H54 (cell line): ENCODE measurements around the gene LTBP1.

Experiments used
- DNase-seq: peaks from one replicate; pipeline ENCODE4 v3.0.0; 2011; ENCODE audit warnings: low spot score, mixed read lengths; ENCODE audit not compliant: insufficient read length
- FAIRE-seq: peaks from 3 replicates; lab custom pipeline; 2011; peaks lifted over from hg19 to GRCh38; lab: Jason Lieb, UNC
- POLR2A ChIP-seq: IDR thresholded peaks from 2 replicates; pipeline ENCODE4 v1.6.1; 2011; ENCODE audit warnings: low read depth, mild to moderate bottlenecking, low read length

Gene LTBP1

DNA sequence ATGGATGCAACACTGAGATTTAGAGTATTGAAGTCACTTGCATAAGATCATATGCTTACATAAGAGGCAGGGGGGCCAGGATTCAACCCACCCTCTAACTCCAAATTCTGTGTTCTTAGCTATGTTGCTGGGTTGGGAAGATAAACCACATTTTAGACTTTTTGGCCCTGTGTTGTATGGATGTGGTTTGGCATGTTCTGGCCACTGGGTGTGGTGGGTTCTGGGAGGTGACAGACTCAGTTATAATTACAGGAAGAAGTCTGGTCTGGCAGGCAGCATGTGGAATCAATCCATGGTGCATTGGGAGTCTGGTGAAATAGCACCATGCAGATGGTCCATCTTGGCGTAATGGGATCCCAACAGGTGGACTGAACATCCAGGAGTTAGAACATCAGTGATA lies 138.9 kb downstream of the LTBP1 start:
- FAIRE-seq (no peak), DNase-seq (no peak)
- TF ChIP-seq POLR2A: no peak

GRCh38 chr2:33086400-33087015 lies 139.8 kb downstream of the LTBP1 start:
- FAIRE-seq (no peak), DNase-seq (no peak)
- no peak for TF ChIP-seq POLR2A

DNA sequence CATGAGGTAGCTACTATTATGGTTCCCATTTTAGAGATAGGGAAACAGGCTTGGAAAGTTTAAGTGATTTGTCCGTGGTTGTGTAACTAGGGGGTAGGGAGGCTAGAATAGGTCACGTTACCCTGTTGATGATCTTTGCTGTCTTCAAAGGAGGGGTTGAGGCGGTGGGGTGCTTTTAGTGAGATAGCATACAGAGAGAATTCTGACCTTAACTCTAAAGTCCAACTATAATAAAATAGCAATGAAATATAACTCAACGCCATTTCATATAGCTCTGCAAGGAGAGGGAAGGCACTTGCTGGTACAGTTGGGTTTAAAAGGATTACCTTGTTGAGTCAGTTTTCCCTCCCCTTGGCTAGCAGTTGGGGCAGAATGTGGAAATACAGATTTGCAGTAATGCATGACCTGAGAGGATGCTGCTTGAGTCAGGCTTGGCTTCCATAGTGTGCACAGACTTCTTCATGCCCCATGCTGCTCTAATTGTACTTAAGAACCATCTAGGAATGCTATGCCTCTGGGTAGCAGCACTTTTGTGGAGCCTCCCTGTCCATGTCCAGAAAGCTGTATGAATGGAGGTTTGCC lies 143.9 kb downstream of the LTBP1 start:
- FAIRE-seq: no peak
- TF ChIP-seq POLR2A: no peak
- no peak for DNase-seq

DNA sequence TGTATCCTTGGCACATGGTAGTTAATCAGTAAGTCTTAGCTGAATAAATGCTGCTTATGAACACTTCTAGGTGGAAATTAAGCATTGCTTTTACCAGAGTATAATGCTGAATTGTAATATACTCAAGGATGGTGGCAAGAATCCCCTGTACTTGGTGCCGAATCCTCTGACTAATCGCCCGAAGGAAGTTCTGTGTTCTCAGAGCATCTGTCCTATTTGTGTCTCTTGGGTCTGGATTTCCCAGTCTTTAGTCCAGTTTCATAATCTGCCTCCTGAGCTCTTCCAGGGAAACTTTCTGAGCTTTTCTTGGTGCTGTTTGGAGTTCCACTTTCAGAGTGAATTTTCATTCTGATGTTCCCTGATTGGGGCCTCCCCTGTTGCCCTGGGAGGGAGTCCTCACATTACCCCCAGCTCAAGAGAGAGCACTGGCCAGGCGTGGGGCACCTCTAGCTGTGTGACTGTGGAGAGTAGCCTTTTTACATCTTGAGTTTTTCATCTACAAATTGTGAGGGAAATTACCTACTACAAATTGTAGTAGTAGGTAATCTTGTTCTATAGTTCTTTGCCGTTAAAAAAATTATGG lies 144.9 kb downstream of the LTBP1 start:
- FAIRE-seq: no peak
- TF ChIP-seq POLR2A: no peak
- no peak for DNase-seq

DNA sequence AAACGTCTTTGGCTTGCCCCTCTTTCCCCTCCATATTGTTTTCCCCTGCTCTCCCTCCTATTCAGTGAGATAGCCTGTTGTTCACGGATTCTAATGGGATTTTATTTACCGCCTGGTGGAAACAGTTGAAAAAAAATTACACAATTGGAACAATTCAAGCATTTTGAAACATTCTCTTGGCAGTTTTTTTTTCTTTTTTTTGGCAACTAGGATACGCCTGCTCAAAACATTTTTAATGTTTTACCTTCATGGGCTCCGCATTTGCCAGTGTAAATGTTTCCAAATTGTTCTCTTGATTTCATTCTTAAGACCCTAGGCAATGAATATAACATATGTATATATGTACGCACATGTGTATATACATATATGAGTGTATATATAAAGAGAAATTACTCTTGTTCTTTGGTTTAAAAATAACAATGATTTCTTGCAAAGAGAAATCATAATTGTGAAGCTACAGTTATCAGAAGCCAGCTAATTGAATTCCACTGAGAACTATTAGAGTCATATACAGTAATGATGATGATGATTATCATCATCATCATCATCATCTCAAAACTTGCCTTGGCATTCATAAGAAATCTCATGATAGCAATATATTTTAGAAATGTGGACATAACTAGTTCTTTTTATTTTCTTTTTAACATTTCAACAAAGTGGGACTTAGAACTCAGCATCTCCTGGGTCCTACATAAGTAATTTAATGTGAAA lies 146.7 kb downstream of the LTBP1 start:
- FAIRE-seq (no peak), DNase-seq (no peak)
- TF ChIP-seq POLR2A: no peak

DNA sequence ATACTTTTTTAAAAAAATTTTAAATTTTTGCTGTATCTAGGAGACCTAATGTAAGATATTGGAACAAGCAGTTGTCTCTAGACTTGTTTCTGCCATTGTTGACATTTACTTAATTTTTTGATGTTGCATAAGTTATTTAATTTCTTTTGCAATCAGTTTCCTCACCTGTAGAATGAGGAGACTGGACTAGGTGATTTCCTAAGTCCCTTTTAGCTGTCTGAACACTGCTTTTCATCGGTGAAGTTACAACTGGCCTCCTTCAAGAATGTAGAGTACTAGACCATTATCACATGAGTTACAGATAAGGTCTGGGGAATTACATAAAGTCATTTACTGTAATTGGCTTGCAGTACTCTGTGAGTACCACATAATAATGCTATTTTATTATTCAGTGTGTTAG lies 147.6 kb downstream of the LTBP1 start:
- TF ChIP-seq POLR2A: no peak
- no peak for DNase-seq
- FAIRE-seq: no peak

DNA sequence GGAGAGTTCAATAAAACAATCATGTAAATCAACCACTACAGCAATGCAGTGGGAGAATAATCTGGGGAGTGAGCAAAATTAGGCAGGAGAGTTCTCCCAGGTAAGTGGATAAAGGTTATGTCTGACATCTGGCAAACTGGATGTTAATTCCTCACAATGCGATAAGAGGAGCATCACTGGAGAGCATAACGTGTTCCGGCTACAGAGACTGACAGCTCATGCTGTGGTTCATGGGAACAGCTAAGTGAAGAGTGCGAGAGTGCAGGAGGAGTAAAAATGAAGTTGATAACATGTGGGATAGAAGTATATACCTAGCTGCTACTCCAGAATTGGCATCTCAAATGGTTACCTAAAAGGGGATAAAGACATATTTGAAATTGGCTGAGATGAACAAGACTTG lies 153.2 kb downstream of the LTBP1 start:
- TF ChIP-seq POLR2A: no peak
- FAIRE-seq (no peak), DNase-seq (no peak)

DNA sequence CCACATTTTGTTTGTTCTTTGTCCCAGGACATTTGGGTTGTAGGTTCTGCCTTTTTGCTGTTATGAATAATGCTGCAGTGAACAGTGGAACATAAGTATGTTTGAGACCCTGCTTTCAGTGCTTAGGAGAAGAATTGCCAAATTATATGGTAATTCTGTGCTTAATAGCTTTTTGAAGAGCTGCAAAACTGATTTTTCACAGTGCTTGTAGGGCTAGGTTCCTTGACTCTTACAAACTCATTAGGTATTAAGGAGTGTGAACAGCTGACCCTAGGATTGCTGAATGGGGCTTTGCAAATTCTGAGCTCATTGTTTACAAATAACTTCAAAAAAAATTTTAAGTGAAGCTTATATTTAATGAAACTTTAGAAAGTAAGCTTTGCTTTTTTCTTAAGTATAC lies 154.2 kb downstream of the LTBP1 start:
- no peak for FAIRE-seq
- no peak for DNase-seq

GRCh38 chr2:33104052-33104623 lies 157.4 kb downstream of the LTBP1 start:
- no peak for TF ChIP-seq POLR2A
- FAIRE-seq (no peak), DNase-seq (no peak)

More for the DNA sequence above, 154.2 kb downstream of the LTBP1 start:
- no peak for TF ChIP-seq POLR2A

DNA sequence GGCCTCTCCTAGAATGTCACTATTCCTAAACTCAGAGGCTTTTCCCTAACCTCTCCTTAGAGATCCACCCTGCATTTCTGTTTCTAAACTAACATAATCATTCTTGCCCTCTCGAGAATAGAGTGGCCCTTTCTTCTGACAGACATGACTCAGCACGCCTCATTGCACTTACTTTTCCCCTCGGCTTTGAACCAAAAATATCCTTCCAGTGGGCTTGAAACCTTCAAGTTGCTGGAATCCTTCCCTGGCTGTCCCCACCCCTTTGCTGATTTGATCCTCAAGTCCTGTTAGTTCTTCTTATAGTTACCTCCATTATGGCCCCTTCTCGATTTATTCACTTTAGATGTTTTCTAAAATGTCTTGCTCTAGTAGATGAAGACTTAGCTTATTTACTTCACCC lies 158.0 kb downstream of the LTBP1 start:
- DNase-seq (no peak), FAIRE-seq (peak; percentile 62)
- no peak for TF ChIP-seq POLR2A

- no peak for DNase-seq
- FAIRE-seq: no peak
- no peak for TF ChIP-seq POLR2A
These were observed 159.4 kb downstream of the LTBP1 start for GRCh38 chr2:33106115-33106514.

- no peak for TF ChIP-seq POLR2A
- DNase-seq (no peak), FAIRE-seq (peak; percentile 23)
These were observed 161.1 kb downstream of the LTBP1 start for GRCh38 chr2:33107690-33108482.
